HS-5 (cell line): ENCODE measurements around the gene BTN1A1.
"Not testable (repeated sequence)": the region's sequence is repeated elsewhere in the genome, so short reads cannot be mapped to it uniquely, and the experiment has no call there.

ENCODE experiments used
- DNase-seq: peaks from one replicate; pipeline ENCODE4 v3.0.0-alpha.2; 2012; ENCODE audit warnings: low read depth

BTN1A1 gene

GRCh38 chr6:26476896-26477295, 23.2 kb upstream of the BTN1A1 start:
- DNase-seq = no peak

- no peak for DNase-seq
Observed at GRCh38 chr6:26477426-26477825, 22.7 kb upstream of the BTN1A1 start.

GRCh38 chr6:26478100-26478984, 21.8 kb upstream of the BTN1A1 start:
- no peak for DNase-seq

- no peak for DNase-seq
Observed at GRCh38 chr6:26478985-26479278, 21.2 kb upstream of the BTN1A1 start.

- no peak for DNase-seq
Observed at GRCh38 chr6:26482338-26482737, 17.8 kb upstream of the BTN1A1 start.

- no peak for DNase-seq
Observed at GRCh38 chr6:26483727-26484126, 16.4 kb upstream of the BTN1A1 start.

GRCh38 chr6:26484161-26484560, 15.9 kb upstream of the BTN1A1 start:
- DNase-seq = no peak

- no peak for DNase-seq
Observed at GRCh38 chr6:26485112-26485780, 14.9 kb upstream of the BTN1A1 start.

- no peak for DNase-seq
Observed at GRCh38 chr6:26486358-26486757, 13.7 kb upstream of the BTN1A1 start.

GRCh38 chr6:26487466-26487865, 12.6 kb upstream of the BTN1A1 start:
- DNase-seq = no peak

GRCh38 chr6:26489996-26490964, 9.8 kb upstream of the BTN1A1 start:
- DNase-seq = no peak

GRCh38 chr6:26491604-26492003, 8.5 kb upstream of the BTN1A1 start:
- DNase-seq = no peak

- no peak for DNase-seq
Observed at GRCh38 chr6:26493258-26493657, 6.8 kb upstream of the BTN1A1 start.

- no peak for DNase-seq
Observed at GRCh38 chr6:26494117-26494516, 6.0 kb upstream of the BTN1A1 start.

GRCh38 chr6:26495281-26495680, 4.8 kb upstream of the BTN1A1 start:
- DNase-seq = no peak

GRCh38 chr6:26497610-26498009, 2.5 kb upstream of the BTN1A1 start:
- no peak for DNase-seq

- no peak for DNase-seq
Observed at GRCh38 chr6:26501482-26501986, 1.4 kb downstream of the BTN1A1 start.

GRCh38 chr6:26502165-26502564, 2.1 kb downstream of the BTN1A1 start:
- DNase-seq = no peak

- DNase-seq = no peak
Observed at GRCh38 chr6:26502626-26503025, 2.5 kb downstream of the BTN1A1 start.

GRCh38 chr6:26507658-26508057, 7.6 kb downstream of the BTN1A1 start:
- no peak for DNase-seq

GRCh38 chr6:26511033-26511432, 10.9 kb downstream of the BTN1A1 start:
- not testable (repeated sequence) for DNase-seq

- DNase-seq = no peak
Observed at GRCh38 chr6:26514984-26515383, 14.9 kb downstream of the BTN1A1 start.
